HTERT RPE-1 (cell line): ENCODE data around the gene ASB18.
"Not testable (repeated sequence)": the region's sequence is repeated elsewhere in the genome, so short reads cannot be mapped to it uniquely, and the experiment has no call there.

ENCODE experiments used
- in situ Hi-C: fragments of 300-500 bp; cut with MboI; formaldehyde crosslinking; loops from 4 replicates; pipeline ENCODE4 v1.14.3; 2020; ENCODE audit warnings: low sequenced_read_pairs

Gene ASB18

GRCh38 chr2:236264256-236264655 lies at the start of gene ASB18:
TSS of gene ASB18 (minus strand) at chr2:236264406. CDS start at chr2:236264345, 61 bp downstream.
- in situ Hi-C loops, result no loop called here

DNA sequence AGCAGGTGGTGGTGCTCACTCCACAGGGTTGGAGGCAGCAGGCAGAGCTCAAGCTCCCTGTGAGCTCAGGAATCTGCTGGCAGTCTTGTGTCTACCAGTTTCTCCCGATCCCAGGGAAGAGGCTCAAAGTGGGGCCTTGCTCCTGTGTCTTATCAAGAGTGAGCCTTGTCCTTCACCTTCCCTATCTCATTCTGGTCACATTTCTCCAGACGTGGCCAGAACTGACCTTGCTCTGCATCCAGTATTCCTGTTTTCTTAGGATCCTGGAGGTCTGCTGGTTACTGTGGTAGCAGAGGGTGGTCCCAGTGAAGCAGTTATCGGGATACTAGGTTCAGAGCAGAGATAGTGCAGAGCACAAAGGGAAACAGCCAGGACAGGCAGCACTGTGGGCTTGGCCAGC lies 47.1 kb upstream of the ASB18 start:
- in situ Hi-C loops, result no loop called here

DNA sequence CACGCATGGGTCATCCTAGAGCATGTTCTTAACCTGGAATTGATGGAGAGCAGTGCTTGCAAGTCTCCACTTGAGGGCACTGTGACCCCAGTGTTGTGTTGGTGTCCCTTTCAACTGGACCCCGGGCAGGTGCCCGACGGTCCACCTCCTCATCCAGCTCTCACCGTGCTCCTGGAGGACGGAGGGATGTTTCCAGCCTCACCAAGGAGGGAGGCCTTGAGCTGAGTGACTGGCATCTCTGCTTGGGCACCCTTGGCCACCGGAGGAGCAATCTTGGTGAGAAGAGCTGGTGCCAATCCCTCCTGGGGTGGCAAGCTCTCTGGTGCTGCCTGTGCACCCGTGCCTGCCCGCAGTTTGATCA lies 45.4 kb upstream of the ASB18 start:
- in situ Hi-C loops, result no loop called here

- in situ Hi-C loops, result no loop called here
Measured at GRCh38 chr2:236308855-236309668, 44.9 kb upstream of the ASB18 start.

DNA sequence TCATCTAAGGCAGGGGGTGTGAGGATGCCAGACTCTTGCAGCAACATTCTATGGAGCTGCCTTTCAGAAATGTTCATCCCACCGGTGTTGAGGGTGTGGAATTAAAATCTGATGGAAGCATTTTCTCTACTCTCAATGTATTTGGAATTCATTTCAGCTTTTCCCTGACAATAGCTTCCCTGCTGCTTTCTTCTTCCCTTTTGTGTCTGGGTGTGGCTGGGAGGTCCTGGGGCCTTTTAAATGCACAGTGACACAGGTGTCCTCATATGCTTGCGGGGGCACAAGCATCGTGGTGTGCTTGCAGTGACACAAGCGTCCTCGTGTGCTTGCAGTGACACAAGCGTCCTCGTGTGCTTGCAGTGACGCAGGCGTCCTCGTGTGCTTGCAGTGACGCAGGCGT lies 43.4 kb upstream of the ASB18 start:
- in situ Hi-C loops, result no loop called here

- in situ Hi-C loops, result no loop called here
Measured at GRCh38 chr2:236306825-236307540, 42.8 kb upstream of the ASB18 start.

DNA sequence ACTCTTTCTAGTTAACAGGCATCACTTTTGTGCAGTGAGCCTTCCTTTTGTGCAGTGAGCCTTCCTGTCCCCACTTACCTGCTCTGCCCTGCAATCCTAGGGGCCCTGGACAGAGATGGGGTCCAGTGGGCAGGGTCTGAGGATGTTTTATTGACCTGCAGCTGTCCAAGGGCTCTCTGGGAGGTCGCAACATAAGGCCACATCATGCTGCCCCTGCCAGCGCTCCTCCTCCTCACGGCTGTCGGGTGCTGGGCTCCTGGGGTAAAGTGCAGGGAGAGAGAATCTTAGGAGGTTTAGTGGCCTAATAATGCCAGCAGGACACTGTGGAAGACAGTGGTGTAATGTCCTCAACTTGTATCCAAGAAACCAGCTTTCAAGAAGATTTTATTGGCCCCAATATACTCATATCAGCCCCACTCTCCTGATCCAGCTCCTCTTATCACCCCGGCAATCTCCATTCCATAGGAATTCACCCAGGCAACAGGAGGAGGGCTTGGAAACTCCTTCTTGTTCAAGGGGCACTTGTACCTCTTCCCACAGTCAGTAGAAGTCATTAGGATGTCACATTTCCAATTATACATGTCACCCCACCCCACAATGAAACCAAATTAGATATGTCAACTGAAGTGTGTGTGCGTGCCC lies 41.9 kb upstream of the ASB18 start:
- in situ Hi-C loops, result no loop called here

GRCh38 chr2:236305531-236305930 lies 41.3 kb upstream of the ASB18 start:
- in situ Hi-C loops, result no loop called here

DNA sequence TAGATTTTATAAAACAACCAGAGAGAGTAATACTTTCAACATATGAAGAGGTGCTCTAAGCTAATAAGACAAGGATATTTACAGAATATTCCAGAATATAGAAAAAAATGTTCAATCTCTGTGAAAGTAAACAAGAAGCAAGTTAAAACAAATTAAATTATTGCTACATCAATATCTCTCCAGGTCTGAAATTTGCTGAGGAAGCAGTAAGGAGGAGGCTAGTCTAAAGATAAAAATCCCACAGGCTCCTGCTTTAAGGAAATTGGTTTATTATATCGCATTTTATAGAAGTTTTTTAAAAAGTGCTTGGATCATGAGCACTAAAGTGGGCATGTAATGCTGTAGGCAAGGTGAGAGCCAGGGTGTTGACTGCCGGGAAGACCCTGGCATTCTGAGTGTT lies 39.7 kb upstream of the ASB18 start:
- in situ Hi-C loops, result no loop called here

DNA sequence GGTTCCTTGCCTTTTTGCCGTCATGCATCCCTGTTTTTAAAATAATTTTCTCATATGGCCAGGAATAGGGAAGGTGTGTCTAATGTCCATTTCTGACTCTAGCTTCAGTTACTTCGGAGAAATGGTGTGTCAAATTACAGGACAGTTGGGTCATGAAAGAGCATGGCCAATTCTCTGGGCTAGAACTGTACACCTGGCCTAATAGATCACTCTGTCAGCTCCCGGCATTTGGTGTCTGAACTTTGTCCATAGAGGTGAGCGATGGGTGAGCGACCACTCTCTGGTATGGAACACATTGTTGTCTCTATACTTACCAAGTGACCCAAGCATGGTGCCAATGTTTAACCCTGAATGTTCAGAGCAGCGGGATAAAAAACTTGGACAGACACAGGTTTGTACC lies 38.3 kb upstream of the ASB18 start:
- in situ Hi-C loops, result no loop called here

- in situ Hi-C loops, result no loop called here
Measured at GRCh38 chr2:236298924-236299475, 34.8 kb upstream of the ASB18 start.

- in situ Hi-C loops, result no loop called here
Measured at GRCh38 chr2:236295481-236295880, 31.3 kb upstream of the ASB18 start.

- in situ Hi-C loops, result no loop called here
Measured at GRCh38 chr2:236294647-236295046, 30.4 kb upstream of the ASB18 start.

DNA sequence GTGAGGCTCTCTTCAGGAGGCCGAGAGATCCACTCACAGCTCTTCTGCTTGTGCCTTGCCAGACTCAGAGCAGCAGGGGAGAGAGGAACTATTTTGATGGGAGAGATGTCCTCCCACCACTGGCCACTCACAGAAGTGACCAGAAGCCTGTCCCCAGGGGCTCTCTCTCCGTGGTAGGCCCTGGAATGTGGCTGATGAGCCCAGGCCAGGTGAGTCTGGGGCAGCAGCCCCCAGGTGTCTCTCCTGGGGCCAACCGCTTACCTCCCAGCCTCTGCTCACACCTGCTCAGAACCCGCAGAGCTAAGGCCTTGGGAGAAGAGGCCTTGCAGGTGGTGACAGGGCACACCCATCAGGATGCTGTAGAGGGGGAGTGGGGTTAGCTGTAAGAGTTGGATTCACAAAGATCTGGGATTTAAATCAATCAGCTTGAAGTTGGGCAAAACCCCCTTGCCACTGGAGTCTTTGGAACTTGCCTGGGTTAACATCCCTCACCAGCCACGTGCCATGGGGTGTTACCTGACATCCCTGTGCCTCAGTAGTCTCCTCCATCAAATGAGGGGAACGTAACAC lies 29.1 kb upstream of the ASB18 start:
- in situ Hi-C loops, result no loop called here

- in situ Hi-C loops, result no loop called here
Measured at GRCh38 chr2:236291911-236292310, 27.7 kb upstream of the ASB18 start.

- in situ Hi-C loops, result no loop called here
Measured at GRCh38 chr2:236291476-236291875, 27.3 kb upstream of the ASB18 start.

- in situ Hi-C loops, result no loop called here
Measured at GRCh38 chr2:236290742-236291425, 26.7 kb upstream of the ASB18 start.

DNA sequence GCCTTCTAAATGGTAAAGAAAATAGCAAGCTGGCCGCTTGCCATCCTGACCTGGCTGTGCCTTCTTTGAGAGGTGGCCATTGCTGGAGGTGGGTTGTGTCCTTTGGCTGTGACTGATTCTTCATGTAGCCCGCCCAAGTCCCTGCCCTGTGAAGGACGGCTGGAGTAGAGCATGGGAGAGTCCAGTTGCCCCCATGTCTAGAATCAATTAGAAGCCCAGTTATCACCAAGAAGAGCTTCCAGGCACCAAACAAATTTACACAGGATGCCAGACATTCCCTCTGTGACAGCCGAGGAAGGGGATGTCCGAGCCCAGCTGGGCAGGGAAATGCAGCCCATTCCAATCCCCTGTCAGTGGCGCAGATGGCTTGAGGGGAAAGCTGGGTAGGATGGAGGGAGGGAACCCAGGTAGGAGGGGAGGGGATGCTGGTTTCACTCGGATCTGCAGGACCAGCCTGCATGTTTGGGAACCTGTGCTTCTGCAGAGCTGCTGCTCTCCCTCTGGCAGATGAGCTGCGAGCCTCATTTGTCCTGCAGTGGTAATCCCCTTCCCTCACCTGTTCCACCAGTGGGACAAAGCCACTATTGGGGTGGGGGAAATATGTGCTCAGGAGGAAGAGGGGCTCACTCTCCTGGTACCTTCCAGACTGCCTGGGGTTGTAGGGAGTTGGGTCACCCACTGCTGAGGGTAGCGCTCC lies 25.7 kb upstream of the ASB18 start:
- in situ Hi-C loops, result no loop called here

DNA sequence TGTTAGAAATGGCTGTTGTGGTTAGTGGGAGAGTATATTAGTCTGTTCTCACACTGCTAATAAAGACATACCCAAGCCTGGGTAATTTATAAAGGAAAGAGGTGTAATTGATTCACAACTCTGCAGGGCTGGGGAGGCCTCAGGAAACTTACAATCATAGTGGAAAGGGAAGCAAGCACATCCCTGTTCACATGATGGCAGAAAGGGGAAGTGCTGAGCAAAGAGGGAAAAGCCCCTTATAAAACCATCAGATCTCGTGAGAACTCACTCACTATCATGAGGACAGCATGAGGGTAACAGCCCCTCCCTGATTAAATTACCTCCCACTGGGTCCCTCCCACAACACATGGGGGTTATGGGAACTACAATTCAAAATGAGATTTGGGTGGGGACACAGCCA lies 24.2 kb upstream of the ASB18 start:
- in situ Hi-C loops, result not testable (repeated sequence)

GRCh38 chr2:236287656-236288055 lies 23.4 kb upstream of the ASB18 start:
- in situ Hi-C loops, result no loop called here
